SK-N-MC (cell line): ENCODE data around the gene DIP2C.
"Not testable (repeated sequence)": the region's sequence is repeated elsewhere in the genome, so short reads cannot be mapped to it uniquely, and the experiment has no call there.

Source experiments
- EZH2 ChIP-seq: fragments of 200-600 bp; sonication (generic); IDR thresholded peaks from one replicate; pipeline ENCODE4 v1.6.1; 2017; ENCODE audit warnings: antibody characterized with exemption
- FOXP2 ChIP-seq: optimal IDR thresholded peaks from 2 replicates; pipeline ENCODE3; 2011; ENCODE audit warnings: mild to moderate bottlenecking, moderate library complexity; ENCODE audit not compliant: insufficient read depth; ENCODE audit errors: extremely low read length, control extremely low read depth
- POLR2AphosphoS5 ChIP-seq: IDR thresholded peaks from 2 replicates; pipeline ENCODE4 v1.6.1; 2012; ENCODE audit warnings: mild to moderate bottlenecking, low read depth, low read length, borderline replicate concordance

DNA sequence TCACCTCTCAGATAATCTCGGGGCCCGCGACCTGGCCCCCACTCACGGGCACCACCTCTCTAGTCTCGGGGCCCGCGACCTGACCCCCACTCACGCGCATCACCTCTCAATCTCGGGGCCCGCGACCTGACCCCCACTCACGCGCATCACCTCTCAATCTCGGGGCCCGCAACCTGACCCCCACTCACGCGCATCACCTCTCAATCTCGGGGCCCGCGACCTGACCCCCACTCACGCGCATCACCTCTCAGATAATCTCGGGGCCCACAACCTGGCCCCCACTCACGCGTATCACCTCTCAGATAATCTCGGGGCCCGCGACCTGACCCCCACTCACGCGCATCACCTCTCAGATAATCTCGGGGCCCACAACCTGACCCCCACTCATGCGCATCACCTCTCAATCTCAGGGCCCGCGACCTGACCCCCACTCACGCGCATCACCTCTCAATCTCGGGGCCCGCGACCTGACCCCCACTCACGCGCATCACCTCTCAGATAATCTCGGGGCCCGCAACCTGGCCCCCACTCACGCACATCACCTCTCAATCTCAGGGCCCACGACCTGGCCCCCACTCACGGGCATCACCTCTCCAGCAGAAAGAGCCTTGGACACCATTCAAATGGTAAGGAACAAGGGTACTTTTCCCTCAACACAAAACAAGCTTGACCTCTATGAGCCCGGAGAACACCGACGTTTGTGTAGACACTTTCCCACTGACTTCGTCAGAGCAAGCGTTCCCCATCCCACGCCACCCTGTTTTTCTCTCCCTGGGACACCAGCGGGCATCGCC, 104.8 kb downstream of the DIP2C start:
- not testable (repeated sequence) for TF ChIP-seq EZH2, POLR2AphosphoS5, FOXP2
